ENCODE results near the gene HELB. TPM values are rescaled to one million over a fixed set of nuclear protein-coding genes. Genes with fewer than 3 reads are reported as not detected.

Gene HELB
- total and polyA plus RNA-seq, 2 of the 8 experiments (the other 6 are each of a cell fraction or from before 2014, with no cell fraction given): 1.8 to 7.6 TPM

- no peak for TF ChIP-seq BRCA1 (IDR thresholded peaks at IDR 0.05; ENCODE audit: low read depth, low read length)
These were observed 23.1 kb upstream of the HELB start (continued) for GRCh38 chr12:66279123-66279712.
